Heart left ventricle (tissue), 13 donors: ENCODE measurements around the gene ANKRD28.

Source experiments
- POLR2A ChIP-seq, 2 donors: fragments of 450-650 bp; IDR thresholded peaks; one replicate each; pipeline ENCODE4 v1.6.1; 2017; ENCODE audit warnings: antibody characterized with exemption in 2 of 2, mild to moderate bottlenecking in 2 of 2, moderate library complexity in 2 of 2
- TF ChIP-seq, protein P1 (sequence below), 12 donors: fragments of 200-600 bp; sonication (generic) in 4 of 12; IDR thresholded peaks; one replicate each; pipeline versions ENCODE4 v1.5.0 to v1.8.0; 2018 to 2022; ENCODE audit warnings: antibody characterized with exemption in 12 of 12, mild to moderate bottlenecking in 5 of 12
- donor health status: ischemic (EF 13 %, LVEDD 7.1; RV severe dilation, severe dysfunction).
- donor health status: DM: no; HTN: yes; CAD: no.
- donor health status: DM: no; HTN: no; CAD: no.
- donor health status: ischemic (EF 25% LVEDD 6.9; RV normal size, moderate dysfunction).
- donor health status: ischemic (EF 25% LVEDD 5.7; RV mildly dilated, moderate dysfunction).
- donor health status: ischemic (EF 35%, LVEDD 5.7; RV mildly dilated, moderate dysfunction).
- donor health status: nonischemic (EF 11% LVEDD 7.7; RV severe dilation, severe dysfunction).
- donor health status: DM: yes; HTN: yes; CAD: no.
- donor health status: PGD.
- donor health status: ischemic (EF 29% LVEDD 5.4; RV normal size, mild dysfunction).
- donor health status: nonischemic (EF 23%, LVEDD 6.1; RV moderate dilation, normal function).

DNA sequence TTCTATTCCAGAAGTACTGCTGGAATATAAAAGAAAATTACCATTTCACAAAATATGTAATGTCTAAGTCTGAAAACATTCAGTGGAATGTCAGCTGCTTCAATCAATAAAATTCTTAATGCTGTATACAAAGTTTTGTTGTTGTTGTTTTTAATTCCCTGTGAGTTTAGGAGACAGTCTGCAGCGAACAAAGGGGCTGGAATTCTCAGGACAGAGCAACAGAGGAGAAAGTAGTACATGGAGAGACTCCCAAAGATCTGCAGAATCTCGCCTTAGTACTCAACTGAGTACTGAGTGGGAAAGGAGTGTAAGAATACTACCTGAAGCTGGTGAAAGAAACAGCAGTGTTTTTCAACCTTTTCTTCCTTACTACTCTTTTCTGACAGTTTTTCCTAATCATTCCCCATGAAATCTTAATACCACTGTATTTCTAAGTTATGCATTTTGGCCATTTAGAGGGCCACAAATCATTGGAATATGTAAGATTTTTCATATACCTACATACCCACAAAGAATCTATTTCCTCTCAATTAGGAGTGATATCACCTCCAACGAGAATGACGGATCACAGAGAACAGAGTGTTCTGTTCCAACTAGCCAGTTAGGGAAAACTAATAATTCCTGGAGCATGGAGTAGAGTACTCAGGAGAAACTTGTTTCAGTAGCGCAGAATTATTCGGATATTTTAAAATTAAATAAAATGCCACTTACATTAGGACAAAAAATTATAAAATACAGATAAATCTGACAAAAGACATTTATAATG, 16.0 kb downstream of the ANKRD28 start:
- TF ChIP-seq, protein P1, sequence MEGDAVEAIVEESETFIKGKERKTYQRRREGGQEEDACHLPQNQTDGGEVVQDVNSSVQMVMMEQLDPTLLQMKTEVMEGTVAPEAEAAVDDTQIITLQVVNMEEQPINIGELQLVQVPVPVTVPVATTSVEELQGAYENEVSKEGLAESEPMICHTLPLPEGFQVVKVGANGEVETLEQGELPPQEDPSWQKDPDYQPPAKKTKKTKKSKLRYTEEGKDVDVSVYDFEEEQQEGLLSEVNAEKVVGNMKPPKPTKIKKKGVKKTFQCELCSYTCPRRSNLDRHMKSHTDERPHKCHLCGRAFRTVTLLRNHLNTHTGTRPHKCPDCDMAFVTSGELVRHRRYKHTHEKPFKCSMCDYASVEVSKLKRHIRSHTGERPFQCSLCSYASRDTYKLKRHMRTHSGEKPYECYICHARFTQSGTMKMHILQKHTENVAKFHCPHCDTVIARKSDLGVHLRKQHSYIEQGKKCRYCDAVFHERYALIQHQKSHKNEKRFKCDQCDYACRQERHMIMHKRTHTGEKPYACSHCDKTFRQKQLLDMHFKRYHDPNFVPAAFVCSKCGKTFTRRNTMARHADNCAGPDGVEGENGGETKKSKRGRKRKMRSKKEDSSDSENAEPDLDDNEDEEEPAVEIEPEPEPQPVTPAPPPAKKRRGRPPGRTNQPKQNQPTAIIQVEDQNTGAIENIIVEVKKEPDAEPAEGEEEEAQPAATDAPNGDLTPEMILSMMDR (IDR thresholded peaks at IDR 0.05), result no peak
- no peak for TF ChIP-seq POLR2A (IDR thresholded peaks at IDR 0.05)
